Measurements from ENCODE around the gene CASP2. TPM values are rescaled to one million over a fixed set of nuclear protein-coding genes. Genes with fewer than 3 reads are reported as not detected.

The CASP2 gene
- total and polyA plus RNA-seq, 2 of the 8 experiments (the other 6 are each of a cell fraction or from before 2014, with no cell fraction given) = 23.7 to 35.3 TPM

DNA sequence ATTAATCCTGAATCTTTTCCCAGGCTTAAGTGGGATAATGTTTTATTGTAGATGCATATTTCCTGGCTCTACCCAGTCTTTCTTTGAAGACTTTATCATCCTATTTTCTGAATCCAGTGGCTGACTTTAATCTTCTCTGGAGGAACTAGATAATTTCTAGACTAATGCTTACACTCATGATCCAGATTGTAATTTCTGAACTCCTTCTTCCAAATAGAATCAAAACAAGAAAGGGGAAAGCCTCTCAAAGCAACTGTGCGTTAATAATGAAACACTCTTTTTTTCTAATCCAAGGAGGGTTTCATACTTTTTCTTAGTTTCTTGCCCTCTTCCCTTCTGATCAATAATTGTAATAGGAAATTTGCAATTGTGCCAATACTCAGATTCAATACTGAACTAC is 16.9 kb upstream of the CASP2 start:
- Histone ChIP-seq H2BK12ac (ENCODE audit: low read depth, low read length) (no peak overlapping the region), H3K27me3 (replicated peaks in 1 of 4; ENCODE audit: control insufficient read depth in 3 of 4, extremely low read depth in 1 of 4, insufficient read depth in 3 of 4, low read length in 3 of 4) (no peaks in the 10 kb centered on the region), H3K4me2 (ENCODE audit: insufficient read depth in 1 of 2, low read depth in 2 of 2, low read length in 2 of 2) (no peak overlapping the region), H4K91ac (replicated peaks; ENCODE audit: insufficient read length, low read length) (no peak overlapping the region), H3K36me3 (ENCODE audit: control insufficient read depth in 2 of 4, insufficient read depth in 4 of 4, low read length in 3 of 4) (peaks cover 0 to 6% (median 1%) of the 10 kb centered on the region in 4 experiments; a peak in 3 of 8 replicates), H3K4me3 (ENCODE audit: extremely low read depth in 1 of 4, insufficient read depth in 2 of 4, low read depth in 3 of 4, low read length in 4 of 4) (no peak overlapping the region), H2BK20ac (ENCODE audit: low read length) (no peak overlapping the region), H3K4ac (replicated peaks; ENCODE audit: insufficient read length, low read depth, low read length) (no peak overlapping the region), H2AK5ac (ENCODE audit: low read depth, low read length) (no peak overlapping the region), H3K56ac (replicated peaks; ENCODE audit: insufficient read length, low read depth, low read length) (no peak overlapping the region), H3K23me2 (ENCODE audit: low read depth, low read length) (no peaks in the 10 kb centered on the region), H3K18ac (ENCODE audit: extremely low read depth, low read length) (no peak overlapping the region), H3K27ac (ENCODE audit: low read depth, low read length) (no peak overlapping the region), H4K20me1 (replicated peaks in 1 of 2; ENCODE audit: control insufficient read depth in 1 of 2, insufficient read depth in 2 of 2, low read length in 2 of 2) (no peaks in the 10 kb centered on the region), H2BK5ac (ENCODE audit: low read depth, low read length) (no peak overlapping the region), H4K5ac (ENCODE audit: insufficient read length, low read depth, low read length) (no peak overlapping the region), H4K8ac (ENCODE audit: extremely low read depth, insufficient read depth, low read length) (no peak overlapping the region), H3K79me1 (ENCODE audit: low read depth, low read length) (no peaks in the 10 kb centered on the region), H3K79me2 (ENCODE audit: control insufficient read depth in 1 of 2, insufficient read depth in 2 of 2, low read length in 2 of 2) (no peaks in the 10 kb centered on the region), H2BK120ac (replicated peaks; ENCODE audit: low read depth, low read length) (no peak overlapping the region), H3K9me3 (ENCODE audit: insufficient read depth in 2 of 2, low read depth in 1 of 2, low read length in 1 of 2) (no peaks in the 10 kb centered on the region), H3K9ac (replicated peaks in 1 of 4; ENCODE audit: extremely low read depth in 1 of 4, low read depth in 3 of 4, low read length in 3 of 4) (no peak overlapping the region), H2AFZ (ENCODE audit: low read length) (no peak overlapping the region), H3K4me1 (replicated peaks in 1 of 4; ENCODE audit: control insufficient read depth in 3 of 4, insufficient read depth in 4 of 4, low read length in 3 of 4) (no peaks in the 10 kb centered on the region), H2BK15ac (ENCODE audit: low read length) (no peak overlapping the region), H3K14ac (ENCODE audit: insufficient read length) (no peak overlapping the region), H3K23ac (ENCODE audit: insufficient read length) (no peak overlapping the region)
- ChIA-PET POLR2A (ENCODE audit: partially characterized antibody) (no interaction called here), CTCF (ENCODE audit: partially characterized antibody) (interaction anchor here (0.6 kb wide), 1 partner anchor 193 kb away, joined by 3 read pairs; no protein-coding TSS in a partner anchor)
- 100% methylated on average over 1 of the region's 1 CpG; no CpG with 5 or more reads in 1 of the 2 experiments for WGBS, 2 experiments (ENCODE audit: extremely low coverage in 1 of 2, insufficient coverage in 1 of 2, insufficient read length in 1 of 2, insufficient replicate concordance in 2 of 2, low coverage in 1 of 2, low lambda C conversion rate in 2 of 2, missing lambda C conversion rate in 1 of 2)
- DNase-seq (ENCODE audit: low read depth in 1 of 2, low spot score in 2 of 2) = no peak
- no peak for FAIRE-seq
- TF ChIP-seq, protein P1, sequence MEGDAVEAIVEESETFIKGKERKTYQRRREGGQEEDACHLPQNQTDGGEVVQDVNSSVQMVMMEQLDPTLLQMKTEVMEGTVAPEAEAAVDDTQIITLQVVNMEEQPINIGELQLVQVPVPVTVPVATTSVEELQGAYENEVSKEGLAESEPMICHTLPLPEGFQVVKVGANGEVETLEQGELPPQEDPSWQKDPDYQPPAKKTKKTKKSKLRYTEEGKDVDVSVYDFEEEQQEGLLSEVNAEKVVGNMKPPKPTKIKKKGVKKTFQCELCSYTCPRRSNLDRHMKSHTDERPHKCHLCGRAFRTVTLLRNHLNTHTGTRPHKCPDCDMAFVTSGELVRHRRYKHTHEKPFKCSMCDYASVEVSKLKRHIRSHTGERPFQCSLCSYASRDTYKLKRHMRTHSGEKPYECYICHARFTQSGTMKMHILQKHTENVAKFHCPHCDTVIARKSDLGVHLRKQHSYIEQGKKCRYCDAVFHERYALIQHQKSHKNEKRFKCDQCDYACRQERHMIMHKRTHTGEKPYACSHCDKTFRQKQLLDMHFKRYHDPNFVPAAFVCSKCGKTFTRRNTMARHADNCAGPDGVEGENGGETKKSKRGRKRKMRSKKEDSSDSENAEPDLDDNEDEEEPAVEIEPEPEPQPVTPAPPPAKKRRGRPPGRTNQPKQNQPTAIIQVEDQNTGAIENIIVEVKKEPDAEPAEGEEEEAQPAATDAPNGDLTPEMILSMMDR (IDR thresholded peaks at IDR 0.05; ENCODE audit: control extremely low read depth in 1 of 3, insufficient read depth in 1 of 3, low read depth in 1 of 3, low read length in 3 of 3) = no peak
- TF ChIP-seq TCF12 (IDR thresholded peaks at IDR 0.05; ENCODE audit: low read depth, low read length) = no peak
- TF ChIP-seq TBP (IDR thresholded peaks at IDR 0.05; ENCODE audit: low read depth, low read length) = no peak
- no peak for TF ChIP-seq JUND (IDR thresholded peaks at IDR 0.05; ENCODE audit: low read length)
- no peak for TF ChIP-seq NANOG (IDR thresholded peaks at IDR 0.05; ENCODE audit: insufficient read depth, low read depth, low read length, poor library complexity, severe bottlenecking)
- TF ChIP-seq SRF (IDR thresholded peaks at IDR 0.05; ENCODE audit: low read depth, low read length) = no peak
- TF ChIP-seq TEAD4 (IDR thresholded peaks at IDR 0.05; ENCODE audit: low read depth, low read length) = no peak
- no peak for TF ChIP-seq HDAC2 (IDR thresholded peaks at IDR 0.05; ENCODE audit: borderline replicate concordance in 1 of 2, low read depth in 2 of 2, low read length in 2 of 2)
- TF ChIP-seq, protein P2, sequence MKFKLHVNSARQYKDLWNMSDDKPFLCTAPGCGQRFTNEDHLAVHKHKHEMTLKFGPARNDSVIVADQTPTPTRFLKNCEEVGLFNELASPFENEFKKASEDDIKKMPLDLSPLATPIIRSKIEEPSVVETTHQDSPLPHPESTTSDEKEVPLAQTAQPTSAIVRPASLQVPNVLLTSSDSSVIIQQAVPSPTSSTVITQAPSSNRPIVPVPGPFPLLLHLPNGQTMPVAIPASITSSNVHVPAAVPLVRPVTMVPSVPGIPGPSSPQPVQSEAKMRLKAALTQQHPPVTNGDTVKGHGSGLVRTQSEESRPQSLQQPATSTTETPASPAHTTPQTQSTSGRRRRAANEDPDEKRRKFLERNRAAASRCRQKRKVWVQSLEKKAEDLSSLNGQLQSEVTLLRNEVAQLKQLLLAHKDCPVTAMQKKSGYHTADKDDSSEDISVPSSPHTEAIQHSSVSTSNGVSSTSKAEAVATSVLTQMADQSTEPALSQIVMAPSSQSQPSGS (IDR thresholded peaks at IDR 0.05; ENCODE audit: low read length) = no peak
- no peak for TF ChIP-seq SP4 (IDR thresholded peaks at IDR 0.05; ENCODE audit: low read length)

Measured in H1 (cell line).